ENCODE data around the gene ALKBH4. TPM values are rescaled to one million over a fixed set of nuclear protein-coding genes. Genes with fewer than 3 reads are reported as not detected.

The ALKBH4 gene
- total and polyA plus RNA-seq, 2 of the 8 experiments (the other 6 are each of a cell fraction or from before 2014, with no cell fraction given), result 10.2 to 16.6 TPM

DNA sequence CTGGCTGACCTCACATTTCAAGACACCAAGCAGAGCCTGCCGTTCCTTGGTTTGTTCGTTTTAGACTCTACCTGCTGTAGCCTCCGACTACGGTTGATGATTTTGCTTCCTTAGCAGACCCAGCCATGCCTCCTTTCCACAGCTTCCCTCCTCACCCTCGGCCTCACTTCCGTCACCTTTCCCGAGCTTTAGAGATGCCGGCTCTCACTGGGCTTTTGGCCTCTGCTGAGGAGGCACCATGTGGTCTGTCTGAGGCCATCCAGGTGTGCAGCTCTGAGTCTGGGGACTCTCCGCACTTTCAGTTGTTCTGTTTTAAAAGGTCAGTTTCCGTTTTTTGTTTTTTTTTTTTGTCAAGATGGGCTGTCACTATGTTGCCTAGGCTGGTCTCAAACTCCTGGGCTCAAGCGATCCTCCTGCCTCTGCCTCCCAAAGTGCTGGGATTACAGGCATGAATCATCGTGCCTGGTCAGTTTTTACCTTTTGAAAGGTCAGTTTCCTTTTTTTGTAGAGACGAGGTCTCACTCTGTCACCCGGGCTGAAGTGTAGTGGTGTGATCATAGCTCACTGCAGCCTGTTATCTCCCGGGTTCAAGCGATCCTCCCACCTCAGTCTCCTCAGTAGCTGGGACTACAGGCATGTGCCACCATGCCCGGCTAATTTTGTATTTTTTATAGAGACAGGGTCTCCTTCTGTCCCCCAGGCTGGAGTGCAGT is 19.5 kb downstream of the ALKBH4 start:
- 94% methylated on average over 14 of the region's 17 CpGs; no CpG with 5 or more reads in 1 of the 2 experiments for WGBS, 2 experiments (ENCODE audit: extremely low coverage in 1 of 2, insufficient coverage in 1 of 2, insufficient read length in 1 of 2, insufficient replicate concordance in 2 of 2, low coverage in 1 of 2, low lambda C conversion rate in 2 of 2, missing lambda C conversion rate in 1 of 2)
- DNase-seq (ENCODE audit: low read depth in 1 of 2, low spot score in 2 of 2), result no peak
- H2BK20ac ChIP-seq (ENCODE audit: low read length), result no peak overlapping the region
- H3K4me2 ChIP-seq (ENCODE audit: insufficient read depth in 1 of 2, low read depth in 2 of 2, low read length in 2 of 2), result no peak overlapping the region
- no peak overlapping the region for H3K4me3 ChIP-seq (ENCODE audit: extremely low read depth in 1 of 4, insufficient read depth in 2 of 4, low read depth in 3 of 4, low read length in 4 of 4)
- H4K20me1 ChIP-seq (replicated peaks in 1 of 2; ENCODE audit: control insufficient read depth in 1 of 2, insufficient read depth in 2 of 2, low read length in 2 of 2), result peaks cover 0 to 3% of the 10 kb centered on the region in 2 experiments
- H3K18ac ChIP-seq (ENCODE audit: extremely low read depth, low read length), result no peak overlapping the region
- POLR2A ChIA-PET (ENCODE audit: partially characterized antibody), result interaction anchor here (0.9 to 2.9 kb wide), 2 partner anchors 11 to 21 kb away, joined by 3 to 16 read pairs; no protein-coding TSS in a partner anchor
- H3K23ac ChIP-seq (ENCODE audit: insufficient read length), result no peak overlapping the region
- no peaks in the 10 kb centered on the region for H3K23me2 ChIP-seq (ENCODE audit: low read depth, low read length)
- H4K5ac ChIP-seq (ENCODE audit: insufficient read length, low read depth, low read length), result no peak overlapping the region
- H2BK12ac ChIP-seq (ENCODE audit: low read depth, low read length), result no peak overlapping the region
- H2AFZ ChIP-seq (ENCODE audit: low read length), result no peak overlapping the region
- H3K36me3 ChIP-seq (ENCODE audit: control insufficient read depth in 2 of 4, insufficient read depth in 4 of 4, low read length in 3 of 4), result peaks cover 2 to 17% (median 6%) of the 10 kb centered on the region in 4 experiments; a peak in 5 of 8 replicates
- no peak overlapping the region for H4K91ac ChIP-seq (replicated peaks; ENCODE audit: insufficient read length, low read length)
- no peak overlapping the region for H3K9ac ChIP-seq (replicated peaks in 1 of 4; ENCODE audit: extremely low read depth in 1 of 4, low read depth in 3 of 4, low read length in 3 of 4)
- no peak overlapping the region for H2BK15ac ChIP-seq (ENCODE audit: low read length)
- H2BK120ac ChIP-seq (replicated peaks; ENCODE audit: low read depth, low read length), result no peak overlapping the region
- no peak overlapping the region for H3K4ac ChIP-seq (replicated peaks; ENCODE audit: insufficient read length, low read depth, low read length)
- CTCF ChIA-PET (ENCODE audit: partially characterized antibody), result interaction anchor here (1.0 to 1.7 kb wide), 2 partner anchors 10 to 33 kb away, joined by 4 read pairs; no protein-coding TSS in a partner anchor
- H3K79me1 ChIP-seq (ENCODE audit: low read depth, low read length), result no peaks in the 10 kb centered on the region
- no peak overlapping the region for H4K8ac ChIP-seq (ENCODE audit: extremely low read depth, insufficient read depth, low read length)
- H3K27me3 ChIP-seq (replicated peaks in 1 of 4; ENCODE audit: control insufficient read depth in 3 of 4, extremely low read depth in 1 of 4, insufficient read depth in 3 of 4, low read length in 3 of 4), result no peaks in the 10 kb centered on the region
- no peak for FAIRE-seq
- TF ChIP-seq POLR2A (IDR thresholded peaks at IDR 0.05; ENCODE audit: control extremely low read depth in 1 of 2, low read depth in 2 of 2, low read length in 2 of 2), result no peak
- no peak for TF ChIP-seq GTF2F1 (IDR thresholded peaks at IDR 0.05; ENCODE audit: borderline replicate concordance, low read depth, low read length)
- no peak for TF ChIP-seq SIX5 (IDR thresholded peaks at IDR 0.05; ENCODE audit: low read depth, low read length)
- no peak for TF ChIP-seq SAP30 (IDR thresholded peaks at IDR 0.05; ENCODE audit: insufficient read depth, insufficient replicate concordance, low read length)
- TF ChIP-seq HDAC6 (IDR thresholded peaks at IDR 0.05; ENCODE audit: low read depth, low read length), result no peak
- TF ChIP-seq KDM5A (IDR thresholded peaks at IDR 0.05; ENCODE audit: low read length), result no peak
- no peak for TF ChIP-seq SIRT6 (IDR thresholded peaks at IDR 0.05; ENCODE audit: low read length)
- no peak for TF ChIP-seq JUND (IDR thresholded peaks at IDR 0.05; ENCODE audit: low read length)
- TF ChIP-seq ZNF274 (IDR thresholded peaks at IDR 0.05; ENCODE audit: borderline replicate concordance, extremely low read depth, low read length), result no peak
- no peak for TF ChIP-seq POU5F1 (IDR thresholded peaks at IDR 0.05; ENCODE audit: low read depth, low read length)
- no peak for TF ChIP-seq CHD2 (IDR thresholded peaks at IDR 0.05; ENCODE audit: low read length)
- TF ChIP-seq USF2 (IDR thresholded peaks at IDR 0.05; ENCODE audit: low read length), result no peak
- no peak for TF ChIP-seq KDM1A (IDR thresholded peaks at IDR 0.05; ENCODE audit: borderline replicate concordance, low read length)
- H3K4me1 ChIP-seq (replicated peaks in 1 of 4; ENCODE audit: control insufficient read depth in 3 of 4, insufficient read depth in 4 of 4, low read length in 3 of 4), result peaks cover 0 to 9% (median 0%) of the 10 kb centered on the region in 4 experiments; a peak in 2 of 7 replicates
- H3K9me3 ChIP-seq (ENCODE audit: insufficient read depth in 2 of 2, low read depth in 1 of 2, low read length in 1 of 2), result no peaks in the 10 kb centered on the region
- H3K27ac ChIP-seq (ENCODE audit: low read depth, low read length), result no peak overlapping the region
- H3K14ac ChIP-seq (ENCODE audit: insufficient read length), result no peak overlapping the region
- no peak overlapping the region for H2AK5ac ChIP-seq (ENCODE audit: low read depth, low read length)
- no peak overlapping the region for H3K56ac ChIP-seq (replicated peaks; ENCODE audit: insufficient read length, low read depth, low read length)
- no peaks in the 10 kb centered on the region for H3K79me2 ChIP-seq (ENCODE audit: control insufficient read depth in 1 of 2, insufficient read depth in 2 of 2, low read length in 2 of 2)
- H2BK5ac ChIP-seq (ENCODE audit: low read depth, low read length), result no peak overlapping the region
